ACC112 (cell line): ENCODE data around the gene HOXD11.

Source experiments
- H2AFZ ChIP-seq: fragments of 200-600 bp; sonication (generic); one replicate; pipeline ENCODE4 v1.6.0; 2017; ENCODE audit warnings: antibody characterized with exemption, low read length; ENCODE audit not compliant: unreplicated experiment
- H3K27ac ChIP-seq: fragments of 200-600 bp; sonication (generic); 2 replicates; pipeline ENCODE4 v1.5.1; 2014; ENCODE audit warnings: low read depth, mild to moderate bottlenecking, antibody characterized with exemption, low read length, moderate library complexity
- H3K27me3 ChIP-seq: fragments of 200-600 bp; sonication (generic); 2 replicates; pipeline ENCODE4 v1.6.1; 2014; ENCODE audit warnings: mild to moderate bottlenecking, antibody characterized with exemption, low read length, moderate library complexity, mixed read lengths; ENCODE audit not compliant: insufficient read depth
- H3K36me3 ChIP-seq: fragments of 200-600 bp; sonication (generic); 2 replicates; pipeline ENCODE4 v1.6.1; 2016; ENCODE audit warnings: mild to moderate bottlenecking, antibody characterized with exemption, low read length, moderate library complexity, mixed read lengths; ENCODE audit not compliant: insufficient read depth
- H3K4me1 ChIP-seq: fragments of 200-600 bp; sonication (generic); one replicate; pipeline ENCODE4 v1.6.1; 2016; ENCODE audit warnings: low read length, mixed read lengths; ENCODE audit not compliant: insufficient read depth, unreplicated experiment, control insufficient read depth
- H3K4me3 ChIP-seq: fragments of 200-600 bp; sonication (generic); 2 replicates; pipeline ENCODE4 v1.5.1; 2014; ENCODE audit warnings: mild to moderate bottlenecking, low read depth, low read length
- H3K79me2 ChIP-seq: fragments of 200-600 bp; sonication (generic); one replicate; pipeline ENCODE4 v1.6.0; 2016; ENCODE audit warnings: low read length; ENCODE audit not compliant: control insufficient read depth, unreplicated experiment, insufficient read depth

HOXD11 gene

DNA sequence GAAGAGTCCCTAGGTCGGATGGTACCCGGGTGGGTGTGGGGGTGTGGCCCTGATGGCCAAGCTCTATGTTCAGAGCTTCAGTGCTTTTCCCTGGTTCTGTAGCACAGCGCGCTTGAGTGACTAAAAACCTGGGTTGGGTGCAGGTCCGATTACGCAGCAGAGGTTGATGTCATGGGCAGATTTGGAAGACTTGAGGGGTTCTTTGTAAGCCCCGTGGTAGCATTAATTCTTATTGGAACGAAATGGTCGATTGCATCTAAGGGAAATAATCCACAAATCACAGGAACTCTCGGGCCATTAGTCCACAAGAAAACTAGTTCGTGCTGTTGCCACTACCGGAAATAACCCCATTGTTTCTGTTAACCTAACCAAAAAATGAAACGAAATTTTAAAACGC lies 31.4 kb downstream of the HOXD11 start:
- Histone ChIP-seq H3K4me3 (peak overlapping the region; percentile 83), H3K4me1 (peaks cover 36% of the 10 kb centered on the region), H3K36me3 (no peaks in the 10 kb centered on the region), H2AFZ (peak overlapping the region; percentile 90), H3K27me3 (no peaks in the 10 kb centered on the region), H3K27ac (peak overlapping the region; percentile 79), H3K79me2 (peaks cover 57% of the 10 kb centered on the region)

DNA sequence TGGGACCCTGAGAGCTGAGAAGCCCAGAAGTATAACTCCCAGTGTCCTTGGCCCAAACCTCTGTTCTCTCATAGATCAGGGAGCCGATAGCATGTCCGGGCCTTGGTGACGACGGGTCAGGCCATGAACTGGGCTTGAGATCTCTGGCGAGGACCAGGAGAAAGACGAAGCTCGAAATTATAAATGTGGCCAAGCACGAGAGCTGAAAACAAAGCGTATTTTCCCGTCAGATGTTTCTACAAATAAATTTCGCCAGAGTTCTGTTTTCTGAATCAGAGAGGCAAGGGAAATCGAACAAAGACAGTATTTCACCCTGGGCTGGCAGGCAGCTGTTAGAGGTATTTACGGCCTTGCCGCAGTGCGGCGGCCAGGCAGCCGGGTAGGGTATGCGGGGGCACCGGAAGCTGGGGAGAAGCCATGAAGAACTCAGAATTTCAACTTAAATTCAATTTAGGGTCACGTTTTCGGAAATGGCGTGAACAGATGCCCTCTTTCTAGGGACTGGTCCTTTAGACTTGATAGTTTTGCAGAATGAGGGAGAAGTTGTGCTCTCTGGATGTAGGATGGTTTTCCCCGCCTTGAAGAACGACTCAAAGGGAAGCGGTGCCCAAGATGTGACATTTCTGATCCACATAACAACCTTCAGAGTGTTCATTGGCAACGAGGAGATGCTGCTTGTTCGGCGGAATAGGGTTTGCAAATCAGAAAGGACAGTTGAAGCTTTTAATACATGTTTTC lies 32.0 kb downstream of the HOXD11 start:
- Histone ChIP-seq H2AFZ (peak overlapping the region; percentile 90), H3K27ac (peak overlapping the region; percentile 79), H3K36me3 (no peaks in the 10 kb centered on the region)

GRCh38 chr2:176139661-176140512 lies 32.8 kb downstream of the HOXD11 start:
- no peaks in the 10 kb centered on the region for H3K27me3 ChIP-seq
- H2AFZ ChIP-seq, result peak overlapping the region; percentile 95
- H3K4me1 ChIP-seq, result peaks cover 27% of the 10 kb centered on the region
- peak overlapping the region; percentile 83 for H3K4me3 ChIP-seq
- H3K36me3 ChIP-seq, result no peaks in the 10 kb centered on the region
- H3K79me2 ChIP-seq, result peaks cover 50% of the 10 kb centered on the region
- peak overlapping the region; percentile 79 for H3K27ac ChIP-seq

More for the DNA sequence above, 32.0 kb downstream of the HOXD11 start:
- peak overlapping the region; percentile 83 for H3K4me3 ChIP-seq
- H3K27me3 ChIP-seq, result no peaks in the 10 kb centered on the region
- H3K79me2 ChIP-seq, result peaks cover 56% of the 10 kb centered on the region
- peaks cover 35% of the 10 kb centered on the region for H3K4me1 ChIP-seq

DNA sequence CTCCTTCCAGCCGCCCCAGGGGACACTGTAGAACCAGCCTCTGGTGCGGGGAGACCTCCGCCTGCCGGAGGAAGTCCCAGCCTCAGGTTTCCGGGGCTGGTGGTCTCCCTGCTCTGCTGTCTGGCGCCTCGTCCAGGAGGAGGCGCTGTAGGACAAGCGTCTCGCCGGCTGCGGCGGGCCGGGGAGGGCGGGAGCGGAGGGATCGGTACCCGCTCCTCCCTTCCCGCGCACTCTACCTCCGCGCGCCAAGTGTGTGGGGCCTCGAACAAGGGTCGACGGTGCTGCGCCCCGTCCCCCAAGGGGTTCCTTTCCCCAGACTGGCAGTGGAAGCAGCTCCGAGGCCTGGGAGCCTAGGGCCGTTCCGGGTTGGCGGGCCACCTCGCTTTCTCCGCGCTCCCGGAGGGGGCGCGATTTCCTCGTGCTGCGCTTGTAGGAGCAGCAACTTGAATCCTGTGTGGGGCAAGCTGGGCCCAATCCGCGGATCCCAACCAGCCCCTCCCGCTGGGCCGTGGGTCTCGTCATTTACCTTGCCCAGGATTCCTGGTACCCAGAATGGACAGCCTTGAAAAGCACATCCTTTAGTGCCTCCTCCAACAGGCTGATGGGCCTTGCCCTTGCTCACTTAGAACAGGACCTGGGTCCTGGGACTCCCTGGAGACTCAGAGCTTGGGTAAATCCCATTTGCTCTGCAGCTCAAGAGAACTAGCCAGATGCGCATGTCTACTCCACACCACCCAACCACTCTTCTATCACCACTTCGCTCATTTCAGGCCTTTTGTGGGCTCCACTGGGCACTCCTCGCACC lies 33.6 kb downstream of the HOXD11 start:
- no peaks in the 10 kb centered on the region for H3K27me3 ChIP-seq
- no peaks in the 10 kb centered on the region for H3K36me3 ChIP-seq
- H3K4me1 ChIP-seq, result peaks cover 19% of the 10 kb centered on the region
- H3K27ac ChIP-seq, result peak overlapping the region; percentile 76
- H2AFZ ChIP-seq, result peak overlapping the region; percentile 95
- peak overlapping the region; percentile 83 for H3K4me3 ChIP-seq
- H3K79me2 ChIP-seq, result peaks cover 50% of the 10 kb centered on the region

- Histone ChIP-seq H3K4me1 (peaks cover 18% of the 10 kb centered on the region), H3K4me3 (no peak overlapping the region), H3K27ac (no peak overlapping the region), H3K27me3 (no peaks in the 10 kb centered on the region), H3K79me2 (peaks cover 39% of the 10 kb centered on the region), H3K36me3 (no peaks in the 10 kb centered on the region), H2AFZ (no peak overlapping the region)
Measured at GRCh38 chr2:176142281-176142680, 35.2 kb downstream of the HOXD11 start.

DNA sequence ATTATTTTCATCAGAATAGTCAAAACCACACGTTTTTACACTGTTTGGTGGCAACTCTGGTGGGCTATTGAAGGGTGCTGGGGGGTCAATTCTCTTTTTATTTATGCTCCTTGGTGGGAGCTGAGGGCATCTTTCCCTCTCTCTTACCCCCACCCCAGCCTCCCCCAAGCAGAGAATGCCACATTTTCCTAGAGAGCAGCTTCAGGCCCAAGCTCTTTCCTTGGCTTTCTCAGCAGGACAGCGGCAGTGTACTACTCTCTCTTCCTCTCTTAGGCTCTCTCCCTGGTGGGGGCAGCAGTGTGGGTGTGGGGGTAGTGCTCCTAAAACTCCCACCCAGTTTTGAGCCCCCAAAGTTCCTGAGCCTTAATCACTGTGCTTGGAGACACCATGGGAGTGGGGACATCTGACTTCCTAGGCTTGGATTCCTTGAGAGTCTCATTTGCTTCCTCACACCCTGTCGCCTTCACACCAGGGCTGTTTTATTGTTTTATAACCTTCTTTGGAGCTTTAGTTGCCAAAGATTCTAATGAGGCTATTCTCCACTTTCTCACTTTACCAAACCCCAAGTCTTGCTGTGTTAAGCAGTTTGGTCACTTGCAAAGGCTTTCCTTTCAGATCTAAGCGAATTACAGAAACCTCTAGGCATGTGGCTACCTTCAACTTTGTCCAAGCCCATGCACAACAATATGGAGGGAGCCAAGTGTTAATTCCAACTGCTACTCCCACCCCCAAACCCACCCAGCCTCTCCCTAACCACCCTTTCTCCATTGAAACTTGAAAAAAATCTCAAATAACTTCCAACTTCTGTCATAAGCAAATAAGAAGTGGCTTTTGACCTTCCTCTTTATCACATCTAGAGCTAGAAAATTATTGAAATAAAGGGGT lies 38.2 kb downstream of the HOXD11 start:
- Histone ChIP-seq H3K36me3 (0 out of 2 replicates have a peak, but pooled peaks cover 3% of the 10 kb centered on the region), H3K27ac (no peak overlapping the region), H3K79me2 (peaks cover 16% of the 10 kb centered on the region), H3K4me3 (no peak overlapping the region), H3K4me1 (peaks cover 3% of the 10 kb centered on the region), H3K27me3 (no peaks in the 10 kb centered on the region), H2AFZ (no peak overlapping the region)

GRCh38 chr2:176146101-176146500 lies 39.0 kb downstream of the HOXD11 start:
- Histone ChIP-seq H3K4me1 (peaks cover 1% of the 10 kb centered on the region), H3K4me3 (no peak overlapping the region), H3K27me3 (no peaks in the 10 kb centered on the region), H2AFZ (no peak overlapping the region), H3K36me3 (0 out of 2 replicates have a peak, but pooled peaks cover 3% of the 10 kb centered on the region), H3K79me2 (peaks cover 16% of the 10 kb centered on the region), H3K27ac (no peak overlapping the region)

DNA sequence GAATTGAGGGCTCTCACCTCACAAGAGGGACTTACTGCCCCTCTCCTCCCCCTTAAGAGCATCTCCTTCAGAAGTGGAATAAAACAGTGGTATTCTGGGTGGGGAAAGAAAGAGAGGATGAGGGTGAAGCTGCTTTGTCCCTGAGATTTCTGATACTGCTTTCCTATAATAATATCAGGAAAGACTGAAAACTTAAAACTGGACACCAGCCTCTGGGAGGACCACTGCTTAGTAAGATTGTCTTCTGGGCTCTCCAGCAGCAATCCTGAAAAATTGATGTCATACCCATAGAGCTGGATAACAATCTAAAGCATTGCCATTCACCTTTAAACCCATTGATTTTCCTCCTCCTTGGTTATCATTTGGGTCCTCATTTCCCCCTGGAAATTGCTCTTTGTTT lies 39.6 kb downstream of the HOXD11 start:
- Histone ChIP-seq H3K79me2 (peaks cover 10% of the 10 kb centered on the region), H2AFZ (no peak overlapping the region), H3K27ac (no peak overlapping the region), H3K4me1 (no peaks in the 10 kb centered on the region), H3K36me3 (0 out of 2 replicates have a peak, but pooled peaks cover 3% of the 10 kb centered on the region), H3K4me3 (no peak overlapping the region), H3K27me3 (no peaks in the 10 kb centered on the region)

DNA sequence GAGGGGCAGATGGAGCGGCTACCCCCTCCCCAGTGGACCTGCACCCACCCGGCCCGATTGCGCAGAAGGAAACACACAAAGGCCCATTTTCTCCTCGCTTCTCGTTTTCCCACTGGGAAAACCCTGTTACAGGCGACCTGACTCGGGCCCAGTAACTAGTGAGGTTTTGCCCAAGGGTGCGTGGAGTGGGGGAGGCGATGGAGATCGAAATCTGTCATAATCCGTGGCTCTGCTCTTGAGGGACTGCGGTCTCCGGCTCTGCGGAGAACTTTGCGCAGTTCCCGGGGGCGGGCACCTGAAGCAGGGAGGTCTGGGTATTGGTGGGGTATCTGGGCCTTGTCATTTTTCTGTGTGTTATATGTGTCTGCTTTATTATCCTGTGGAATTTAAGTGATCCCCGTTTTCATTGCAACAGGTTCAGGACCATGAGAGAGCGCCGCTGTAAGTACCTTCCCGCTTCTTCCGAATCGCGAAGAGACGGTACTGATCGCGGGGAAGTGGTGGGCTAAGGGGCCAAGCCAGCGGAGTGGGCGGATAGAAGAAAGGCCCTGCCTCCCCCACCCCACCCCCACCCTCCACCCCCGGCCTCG lies 40.2 kb downstream of the HOXD11 start:
- H3K79me2 ChIP-seq, result peaks cover 4% of the 10 kb centered on the region
- H2AFZ ChIP-seq, result no peak overlapping the region
- H3K27me3 ChIP-seq, result no peaks in the 10 kb centered on the region
- H3K4me3 ChIP-seq, result no peak overlapping the region
- 0 out of 2 replicates have a peak, but pooled peaks cover 3% of the 10 kb centered on the region for H3K36me3 ChIP-seq
- no peak overlapping the region for H3K27ac ChIP-seq
- H3K4me1 ChIP-seq, result no peaks in the 10 kb centered on the region
